ENCODE results near the gene TNXB.
"Not testable (repeated sequence)": the region's sequence is repeated elsewhere in the genome, so short reads cannot be mapped to it uniquely, and the experiment has no call there.

TNXB gene

GRCh38 chr6:32049149-32049548 lies 60.0 kb downstream of the TNXB start:
- not testable (repeated sequence) for H3K27me3 Mint-ChIP-seq, H3K27ac Mint-ChIP-seq, H3K36me3 Mint-ChIP-seq, H3K9me3 Mint-ChIP-seq, H3K4me1 Mint-ChIP-seq, H3K4me3 Mint-ChIP-seq

DNA sequence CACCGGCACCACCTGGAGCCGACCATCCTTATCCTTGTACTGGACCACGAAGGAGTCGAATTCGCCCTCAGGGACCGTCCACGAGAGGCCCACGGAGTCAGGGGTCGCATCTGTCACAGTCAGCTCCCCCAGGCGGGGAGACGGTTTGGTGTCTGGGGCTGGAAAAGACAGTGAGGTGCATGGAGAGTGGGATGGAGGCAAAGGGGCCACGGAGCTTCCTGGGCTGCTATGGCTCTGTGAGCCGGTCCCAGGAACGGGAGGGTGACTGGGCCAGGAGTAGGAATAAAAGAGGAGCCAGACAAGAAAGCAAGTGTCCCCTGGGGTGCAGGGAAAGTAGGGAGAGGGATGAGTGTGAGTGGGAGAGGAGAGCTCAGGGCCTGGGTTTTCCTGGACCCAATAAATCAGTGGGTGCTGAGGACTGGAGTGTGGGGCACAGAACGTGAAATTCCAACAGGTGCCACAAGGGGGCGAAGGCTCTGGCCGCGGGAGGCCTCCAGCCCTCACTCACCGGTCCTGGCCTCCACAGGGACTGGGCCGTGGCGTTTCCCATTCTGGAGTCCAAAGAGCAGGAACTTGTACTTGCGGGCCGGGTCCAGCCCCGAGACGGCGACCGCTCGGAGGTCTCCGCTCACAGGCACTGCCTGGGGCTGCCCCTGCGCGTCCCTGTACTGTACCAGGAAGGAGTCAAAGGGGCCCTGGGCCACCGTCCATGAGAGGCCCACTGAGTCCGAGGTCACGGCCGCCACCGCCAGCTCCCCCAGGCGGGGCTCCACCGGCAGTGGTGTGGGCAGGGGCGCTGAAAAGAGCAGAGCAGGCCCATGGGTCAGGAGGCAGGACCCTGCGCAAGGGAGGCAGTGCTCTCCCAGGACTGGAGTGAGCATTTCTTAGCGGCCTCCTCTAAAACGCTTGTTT lies 61.0 kb downstream of the TNXB start:
- Mint-ChIP-seq H3K9me3 (no peaks in the 10 kb centered on the region), H3K4me1 (peaks cover 6% of the 10 kb centered on the region), H3K27me3 (no peaks in the 10 kb centered on the region), H3K36me3 (peaks cover 1% of the 10 kb centered on the region), H3K27ac (no peak overlapping the region), H3K4me3 (no peak overlapping the region)

GRCh38 chr6:32047539-32047854 lies 61.6 kb downstream of the TNXB start:
- H3K9me3 Mint-ChIP-seq: no peaks in the 10 kb centered on the region
- H3K27me3 Mint-ChIP-seq: no peaks in the 10 kb centered on the region
- no peak overlapping the region for H3K27ac Mint-ChIP-seq
- H3K4me3 Mint-ChIP-seq: no peak overlapping the region
- peaks cover 1% of the 10 kb centered on the region for H3K36me3 Mint-ChIP-seq
- peaks cover 6% of the 10 kb centered on the region for H3K4me1 Mint-ChIP-seq

GRCh38 chr6:32047084-32047478 lies 62.1 kb downstream of the TNXB start:
- Mint-ChIP-seq H3K9me3 (no peaks in the 10 kb centered on the region), H3K4me3 (no peak overlapping the region), H3K27ac (no peak overlapping the region), H3K36me3 (peaks cover 1% of the 10 kb centered on the region), H3K4me1 (peaks cover 6% of the 10 kb centered on the region), H3K27me3 (no peaks in the 10 kb centered on the region)

DNA sequence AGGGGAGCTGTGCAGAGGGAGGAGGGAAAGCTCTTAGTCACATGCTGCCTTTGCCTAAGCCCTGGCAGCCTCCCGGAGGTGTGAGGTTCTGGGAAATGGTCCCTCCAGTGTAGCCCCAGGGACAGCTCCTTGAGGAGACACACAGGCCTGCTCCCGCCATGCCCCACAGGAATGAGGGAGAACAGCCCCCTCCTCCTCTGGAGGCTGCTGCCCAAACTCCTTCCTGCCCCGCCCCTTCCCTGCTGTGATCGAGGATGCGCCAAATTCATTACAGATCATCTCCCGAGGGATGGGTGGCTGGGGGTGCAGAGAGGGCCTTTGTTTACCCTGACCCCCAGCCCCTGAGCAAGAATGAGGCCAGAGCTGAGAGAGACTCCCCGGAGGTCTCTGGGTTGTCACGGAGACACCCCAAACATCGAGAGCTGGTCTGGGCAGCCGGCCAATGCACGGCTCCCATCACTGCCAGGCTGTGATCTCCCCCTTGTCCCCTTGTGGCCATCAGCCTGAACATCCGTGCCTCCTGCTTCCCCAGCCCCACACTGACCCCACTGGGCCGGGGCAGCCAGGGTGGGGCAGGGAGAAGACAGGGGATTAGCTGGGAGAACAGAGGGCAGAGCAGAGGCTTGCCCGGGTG lies 62.6 kb downstream of the TNXB start:
- Mint-ChIP-seq H3K36me3 (no peaks in the 10 kb centered on the region), H3K27me3 (no peaks in the 10 kb centered on the region), H3K4me3 (no peak overlapping the region), H3K27ac (no peak overlapping the region), H3K4me1 (peaks cover 6% of the 10 kb centered on the region), H3K9me3 (no peaks in the 10 kb centered on the region)

GRCh38 chr6:32045811-32046449 lies 63.2 kb downstream of the TNXB start:
- Mint-ChIP-seq H3K36me3 (no peaks in the 10 kb centered on the region), H3K27me3 (no peaks in the 10 kb centered on the region), H3K27ac (no peak overlapping the region), H3K9me3 (no peaks in the 10 kb centered on the region), H3K4me3 (no peak overlapping the region), H3K4me1 (peaks cover 6% of the 10 kb centered on the region)

DNA sequence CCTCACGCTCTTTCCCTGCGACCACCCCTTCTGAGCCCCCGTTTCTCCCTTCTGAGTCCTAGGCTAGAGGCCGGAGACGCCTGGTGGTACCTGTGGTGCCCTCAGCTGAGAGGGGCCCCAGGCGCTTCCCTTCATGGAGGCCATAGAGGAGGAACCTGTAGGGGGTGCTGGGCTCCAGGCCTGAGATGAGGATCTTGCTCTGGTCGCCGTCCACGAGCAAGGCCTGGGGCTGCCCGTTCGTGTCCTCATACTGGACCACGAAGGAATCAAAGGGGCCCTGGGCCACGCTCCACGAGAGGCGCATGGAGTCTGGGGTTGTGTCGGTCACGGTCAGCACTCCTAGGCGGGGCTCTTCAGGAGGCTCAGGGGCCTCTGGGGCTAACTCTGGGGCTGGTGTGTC lies 64.2 kb downstream of the TNXB start:
- H3K27ac Mint-ChIP-seq: not testable (repeated sequence)

DNA sequence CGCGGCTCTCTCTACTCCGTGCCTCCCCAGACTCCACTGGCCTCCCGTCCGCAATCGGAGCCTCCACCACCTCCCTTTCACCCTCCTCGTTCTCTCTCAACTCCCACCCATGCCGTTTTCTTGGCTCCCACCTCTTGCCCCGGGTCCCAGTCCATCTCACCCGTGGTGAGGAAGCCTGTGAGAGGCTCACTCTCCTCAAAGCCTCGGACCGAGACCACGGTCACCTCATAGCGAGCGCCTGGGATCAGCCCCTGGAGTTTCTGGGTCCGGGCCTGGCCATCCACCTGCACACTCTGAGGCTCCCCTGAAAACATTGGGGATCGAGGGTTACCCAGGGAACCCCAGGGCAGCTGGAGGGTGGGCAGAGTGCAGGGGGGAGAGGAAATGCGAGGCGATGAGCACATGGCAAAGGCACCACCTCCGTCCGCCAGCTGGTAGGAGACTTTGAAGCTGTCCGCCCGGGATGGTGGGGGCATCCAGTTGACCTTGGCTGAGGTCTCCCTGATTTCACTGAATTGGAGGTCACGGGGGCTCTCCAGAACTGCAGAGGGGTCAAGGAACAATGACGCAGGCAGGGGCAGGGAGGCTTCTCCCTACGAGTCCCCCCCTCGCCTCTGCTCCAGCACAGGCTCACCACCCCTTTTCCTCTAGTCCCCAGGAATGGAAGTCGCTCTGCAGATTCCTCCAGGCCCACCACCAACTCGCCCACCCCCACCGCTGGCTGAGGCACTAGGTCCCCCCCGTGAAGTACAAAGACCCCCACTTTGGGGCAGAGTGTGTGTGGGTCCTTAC lies 65.4 kb downstream of the TNXB start:
- not testable (repeated sequence) for H3K27me3 Mint-ChIP-seq, H3K4me3 Mint-ChIP-seq, H3K9me3 Mint-ChIP-seq, H3K27ac Mint-ChIP-seq, H3K4me1 Mint-ChIP-seq, H3K36me3 Mint-ChIP-seq

More for the DNA sequence above, 64.2 kb downstream of the TNXB start:
- H3K4me3 Mint-ChIP-seq, H3K36me3 Mint-ChIP-seq, H3K9me3 Mint-ChIP-seq, H3K4me1 Mint-ChIP-seq, H3K27me3 Mint-ChIP-seq: not testable (repeated sequence)

GRCh38 chr6:32042276-32042675 lies 66.9 kb downstream of the TNXB start:
- H3K27me3 Mint-ChIP-seq, H3K4me3 Mint-ChIP-seq: not testable (repeated sequence)

GRCh38 chr6:32041385-32041784 lies 67.8 kb downstream of the TNXB start:
- not testable (repeated sequence) for H3K9me3 Mint-ChIP-seq, H3K4me3 Mint-ChIP-seq, H3K36me3 Mint-ChIP-seq, H3K27me3 Mint-ChIP-seq, H3K27ac Mint-ChIP-seq
- peaks cover 12% of the 10 kb centered on the region for H3K4me1 Mint-ChIP-seq

More at GRCh38 chr6:32042276-32042675, 66.9 kb downstream of the TNXB start:
- H3K4me1 Mint-ChIP-seq, H3K36me3 Mint-ChIP-seq, H3K27ac Mint-ChIP-seq, H3K9me3 Mint-ChIP-seq: not testable (repeated sequence)

DNA sequence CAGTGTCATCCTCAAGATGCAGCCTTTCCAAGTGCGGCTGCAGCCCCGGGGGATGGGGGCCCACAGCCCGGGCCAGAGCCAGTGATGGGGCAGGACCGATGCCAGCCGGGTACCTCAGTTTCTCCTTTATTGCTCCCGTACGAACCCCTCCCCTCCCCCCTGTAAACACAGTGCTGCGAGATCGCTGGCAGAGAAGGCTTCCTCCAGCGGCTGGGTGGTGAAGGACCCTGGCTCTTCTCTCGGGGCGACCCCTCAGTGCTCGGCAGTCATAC lies 68.2 kb downstream of the TNXB start:
- H3K4me3 Mint-ChIP-seq, H3K9me3 Mint-ChIP-seq, H3K27me3 Mint-ChIP-seq: not testable (repeated sequence)

GRCh38 chr6:32040299-32041049 lies 68.7 kb downstream of the TNXB start:
- not testable (repeated sequence) for H3K9me3 Mint-ChIP-seq, H3K36me3 Mint-ChIP-seq, H3K4me3 Mint-ChIP-seq, H3K27me3 Mint-ChIP-seq, H3K27ac Mint-ChIP-seq
- peaks cover 12% of the 10 kb centered on the region for H3K4me1 Mint-ChIP-seq

More for the DNA sequence above, 68.2 kb downstream of the TNXB start:
- peaks cover 12% of the 10 kb centered on the region for H3K4me1 Mint-ChIP-seq
- not testable (repeated sequence) for H3K36me3 Mint-ChIP-seq, H3K27ac Mint-ChIP-seq

DNA sequence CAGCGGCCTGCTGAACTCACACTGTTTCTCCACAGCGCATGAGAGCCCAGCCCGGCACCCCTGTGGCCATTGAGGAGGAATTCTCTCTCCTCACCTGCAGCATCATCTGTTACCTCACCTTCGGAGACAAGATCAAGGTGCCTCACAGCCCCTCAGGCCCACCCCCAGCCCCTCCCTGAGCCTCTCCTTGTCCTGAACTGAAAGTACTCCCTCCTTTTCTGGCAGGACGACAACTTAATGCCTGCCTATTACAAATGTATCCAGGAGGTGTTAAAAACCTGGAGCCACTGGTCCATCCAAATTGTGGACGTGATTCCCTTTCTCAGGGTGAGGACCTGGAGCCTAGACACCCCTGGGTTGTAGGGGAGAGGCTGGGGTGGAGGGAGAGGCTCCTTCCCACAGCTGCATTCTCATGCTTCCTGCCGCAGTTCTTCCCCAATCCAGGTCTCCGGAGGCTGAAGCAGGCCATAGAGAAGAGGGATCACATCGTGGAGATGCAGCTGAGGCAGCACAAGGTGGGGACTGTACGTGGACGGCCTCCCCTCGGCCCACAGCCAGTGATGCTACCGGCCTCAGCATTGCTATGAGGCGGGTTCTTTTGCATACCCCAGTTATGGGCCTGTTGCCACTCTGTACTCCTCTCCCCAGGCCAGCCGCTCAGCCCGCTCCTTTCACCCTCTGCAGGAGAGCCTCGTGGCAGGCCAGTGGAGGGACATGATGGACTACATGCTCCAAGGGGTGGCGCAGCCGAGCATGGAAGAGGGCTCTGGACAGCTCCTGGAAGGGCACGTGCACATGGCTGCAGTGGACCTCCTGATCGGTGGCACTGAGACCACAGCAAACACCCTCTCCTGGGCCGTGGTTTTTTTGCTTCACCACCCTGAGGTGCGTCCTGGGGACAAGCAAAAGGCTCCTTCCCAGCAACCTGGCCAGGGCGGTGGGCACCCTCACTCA lies 69.5 kb downstream of the TNXB start:
- not testable (repeated sequence) for H3K36me3 Mint-ChIP-seq, H3K27me3 Mint-ChIP-seq, H3K4me3 Mint-ChIP-seq, H3K9me3 Mint-ChIP-seq, H3K27ac Mint-ChIP-seq
- H3K4me1 Mint-ChIP-seq: peaks cover 12% of the 10 kb centered on the region

GRCh38 chr6:32038878-32039277 lies 70.3 kb downstream of the TNXB start:
- not testable (repeated sequence) for H3K9me3 Mint-ChIP-seq, H3K36me3 Mint-ChIP-seq, H3K27me3 Mint-ChIP-seq, H3K4me3 Mint-ChIP-seq, H3K27ac Mint-ChIP-seq
- H3K4me1 Mint-ChIP-seq: peaks cover 12% of the 10 kb centered on the region
